ENCODE results near the gene AIF1. TPM values are rescaled to one million over a fixed set of nuclear protein-coding genes. Genes with fewer than 3 reads are reported as not detected.

AIF1 gene
- total RNA-seq, 2 experiments from 2014 or later = 16.3 to 22.0 TPM

GRCh38 chr6:31585491-31585890 is 29.5 kb upstream of the AIF1 start:
- Histone ChIP-seq H3K9me2 (ENCODE audit: insufficient read depth, low read length) (no peaks in the 10 kb centered on the region), H4K20me1 (ENCODE audit: insufficient read depth, low read length) (no peaks in the 10 kb centered on the region), H3K4me3 (ENCODE audit: low read depth, low read length, poor library complexity, severe bottlenecking) (no peak overlapping the region), H3K4me1 (ENCODE audit: insufficient read depth, low read length, poor library complexity, severe bottlenecking) (peaks cover 70% of the 10 kb centered on the region), H3K4me2 (ENCODE audit: low read length) (peak overlapping the region; percentile 64), H3K36me3 (ENCODE audit: insufficient read depth, low read length) (0 out of 2 replicates have a peak, but pooled peaks cover 1% of the 10 kb centered on the region), H3K9me3 (ENCODE audit: low read length) (no peaks in the 10 kb centered on the region), H3K79me2 (ENCODE audit: insufficient read depth, low read depth, low read length) (peaks cover 11% of the 10 kb centered on the region; the same call in 1 of the 2 replicates), H3K27ac (ENCODE audit: low read depth, low read length, poor library complexity, severe bottlenecking) (peak overlapping the region; percentile 64), H2AFZ (ENCODE audit: low read length) (peak overlapping the region; percentile 45; the same call in 1 of the 2 replicates)
- intact Hi-C loops (cut with micrococcal nuclease; ENCODE audit: unreplicated experiment) = loop anchor here (10.0 kb wide), 1 partner anchor 181 kb away; the partner anchor contains the start of gene MICA
- ChIA-PET POLR2A (interaction anchor here (0.8 to 6.0 kb wide), 6 partner anchors 7 to 38 kb away, joined by 3 to 49 read pairs (median 8); partner anchors contain the start of genes LTA, NCR3, NFKBIL1 and TNF), CTCF (ENCODE audit: unreplicated experiment) (interaction anchor here (1.0 to 1.2 kb wide), 2 partner anchors 11 to 14 kb away, joined by 3 read pairs; partner anchors contain the start of gene LTA)
- BruUV-seq (replicated peaks) = no TSS peak
- peak; percentile 79 for DNase-seq (ENCODE audit: low spot score)
- TF ChIP-seq EZH2phosphoT487 (IDR thresholded peaks at IDR 0.05; ENCODE audit: borderline replicate concordance, low read depth, low read length) (no peak), CTCF (conservative IDR thresholded peaks at IDR 0.05; ENCODE audit: low read length) (peak; percentile 82)

GRCh38 chr6:31586008-31586407 is 29.0 kb upstream of the AIF1 start, which contains the start of gene LST1:
TSS of gene LST1 (plus strand) at chr6:31586277. CDS start at chr6:31587300, 1,023 bp downstream.
- H3K27ac ChIP-seq (ENCODE audit: low read depth, low read length, poor library complexity, severe bottlenecking) = peak within 1 kb of the TSS; percentile 64
- ChIA-PET CTCF (ENCODE audit: unreplicated experiment) (interaction anchor here (1.2 to 1.7 kb wide), 2 partner anchors 10 to 14 kb away, joined by 3 to 5 read pairs; partner anchors contain the start of genes LTA and TNF), POLR2A (interaction anchor here (0.8 to 3.4 kb wide), 4 partner anchors 12 to 39 kb away, joined by 3 to 19 read pairs (median 4); partner anchors contain the start of genes LTA and NFKBIL1)
- H3K4me2 ChIP-seq (ENCODE audit: low read length) = peak within 1 kb of the TSS; percentile 64
- peak within 1 kb of the TSS; percentile 45 for H2AFZ ChIP-seq (ENCODE audit: low read length)
- H4K20me1 ChIP-seq (ENCODE audit: insufficient read depth, low read length) = no peaks in the 10 kb centered on the region
- H3K9me3 ChIP-seq (ENCODE audit: low read length) = no peaks in the 10 kb centered on the region
- no peak for DNase-seq (ENCODE audit: low spot score)
- H3K4me1 ChIP-seq (ENCODE audit: insufficient read depth, low read length, poor library complexity, severe bottlenecking) = peaks cover 67% of the 10 kb centered on the region
- no peaks in the 10 kb centered on the region for H3K36me3 ChIP-seq (ENCODE audit: insufficient read depth, low read length)
- BruUV-seq (replicated peaks) = no TSS peak
- H3K79me2 ChIP-seq (ENCODE audit: insufficient read depth, low read depth, low read length) = peaks cover 11% of the 10 kb centered on the region; the same call in 1 of the 2 replicates
- intact Hi-C loops (cut with micrococcal nuclease; ENCODE audit: unreplicated experiment) = loop anchor here (10.0 kb wide), 1 partner anchor 181 kb away; the partner anchor contains the start of gene MICA
- TF ChIP-seq CTCF (conservative IDR thresholded peaks at IDR 0.05; ENCODE audit: low read length) (no peak), EZH2phosphoT487 (IDR thresholded peaks at IDR 0.05; ENCODE audit: borderline replicate concordance, low read depth, low read length) (no peak)
- H3K4me3 ChIP-seq (ENCODE audit: low read depth, low read length, poor library complexity, severe bottlenecking) = peak within 1 kb of the TSS; percentile 4
- H3K9me2 ChIP-seq (ENCODE audit: insufficient read depth, low read length) = no peaks in the 10 kb centered on the region

Measured in OCI-LY7 (cell line).